Activated CD4-positive, alpha-beta memory T cell treated with anti-CD3 and anti-CD28 coated beads for 36 hours (primary cell): ENCODE results near the gene SLC9C1. TPM values are rescaled to one million over a fixed set of nuclear protein-coding genes. Genes with fewer than 3 reads are reported as not detected.

Experiments
- CTCF ChIA-PET: fragments of 350-600 bp; sonication (Branson Sonifier 250); formaldehyde crosslinking; loops from one replicate; lab custom pipeline; 2021; ENCODE audit warnings: antibody characterized with exemption, inconsistent platforms; lab: Charles Lee
- POLR2A ChIA-PET: fragments of 350-600 bp; sonication (Branson Sonifier 250); formaldehyde crosslinking; loops from one replicate; lab custom pipeline; 2021; ENCODE audit warnings: antibody characterized with exemption; lab: Charles Lee
- DNase-seq: peaks from one replicate; pipeline ENCODE4 v3.0.0-alpha.2; 2020
- H3K27ac Mint-ChIP-seq: one replicate; pipeline ENCODE4 v1.8.0; 2021; ENCODE audit warnings: mixed read lengths
- H3K27me3 Mint-ChIP-seq: one replicate; pipeline ENCODE4 v1.8.0; 2021; ENCODE audit warnings: mixed read lengths
- H3K36me3 Mint-ChIP-seq: one replicate; pipeline ENCODE4 v1.8.0; 2021; ENCODE audit warnings: mixed read lengths
- H3K4me1 Mint-ChIP-seq: one replicate; pipeline ENCODE4 v1.8.0; 2021; ENCODE audit warnings: low read depth, mixed read lengths
- H3K4me3 Mint-ChIP-seq: one replicate; pipeline ENCODE4 v1.8.0; 2021; ENCODE audit warnings: mild to moderate bottlenecking, mixed read lengths
- H3K9me3 Mint-ChIP-seq: one replicate; pipeline ENCODE4 v1.8.0; 2021; ENCODE audit warnings: mixed read lengths
- intact Hi-C: fragments of 100-400 bp; cut with micrococcal nuclease; formaldehyde crosslinking; loops from one replicate; pipeline ENCODE4 v1.15.1; 2023
- microRNA-seq: library from miRNA; unstranded; fragments of <30 nt; microRNA quantifications from one replicate; pipeline ENCODE4 v1.2.0, GENCODE V29; 2022; ENCODE audit warnings: borderline number of aligned reads, borderline microRNAs expressed, borderline replicate concordance
- total RNA-seq, 2 experiments: library from RNA; stranded (reverse); gene quantifications; one replicate each; pipeline ENCODE4 v1.2.3, GENCODE V29; 2021

Gene SLC9C1
- total RNA-seq, 2 experiments from 2014 or later: not detected

- Mint-ChIP-seq H3K4me3 (no peak overlapping the region), H3K9me3 (no peaks in the 10 kb centered on the region), H3K36me3 (no peaks in the 10 kb centered on the region), H3K4me1 (peaks cover 23% of the 10 kb centered on the region), H3K27me3 (no peaks in the 10 kb centered on the region), H3K27ac (no peak overlapping the region)
- no peak for DNase-seq
- CTCF ChIA-PET: no interaction called here
- intact Hi-C loops: no loop called here
- POLR2A ChIA-PET: no interaction called here
Observed at GRCh38 chr3:112096176-112096575, 197.8 kb downstream of the SLC9C1 start.

- ChIA-PET CTCF (no interaction called here), POLR2A (no interaction called here)
- Mint-ChIP-seq H3K4me1 (peaks cover 27% of the 10 kb centered on the region), H3K9me3 (no peaks in the 10 kb centered on the region), H3K4me3 (no peak overlapping the region), H3K27ac (no peak overlapping the region), H3K27me3 (no peaks in the 10 kb centered on the region), H3K36me3 (no peaks in the 10 kb centered on the region)
- intact Hi-C loops: no loop called here
- no peak for DNase-seq
Observed at GRCh38 chr3:112095731-112096130, 198.3 kb downstream of the SLC9C1 start.

- no peak overlapping the region for H3K27ac Mint-ChIP-seq
- POLR2A ChIA-PET: no interaction called here
- peaks cover 1% of the 10 kb centered on the region for H3K27me3 Mint-ChIP-seq
- intact Hi-C loops: no loop called here
- CTCF ChIA-PET: interaction anchor here (1.0 kb wide), 1 partner anchor 373 kb away, joined by 3 read pairs; no protein-coding TSS in a partner anchor
- no peak for DNase-seq
- H3K9me3 Mint-ChIP-seq: no peaks in the 10 kb centered on the region
- H3K4me3 Mint-ChIP-seq: no peak overlapping the region
- no peaks in the 10 kb centered on the region for H3K36me3 Mint-ChIP-seq
- H3K4me1 Mint-ChIP-seq: peaks cover 32% of the 10 kb centered on the region
Observed at GRCh38 chr3:112093180-112093522, 200.9 kb downstream of the SLC9C1 start.

- CTCF ChIA-PET: interaction anchor here (1.0 kb wide), 2 partner anchors 212 to 372 kb away, joined by 3 to 4 read pairs; no protein-coding TSS in a partner anchor
- Mint-ChIP-seq H3K9me3 (no peaks in the 10 kb centered on the region), H3K36me3 (no peaks in the 10 kb centered on the region), H3K4me1 (peaks cover 32% of the 10 kb centered on the region), H3K4me3 (no peak overlapping the region), H3K27me3 (peaks cover 1% of the 10 kb centered on the region), H3K27ac (no peak overlapping the region)
- POLR2A ChIA-PET: no interaction called here
- DNase-seq: no peak
- intact Hi-C loops: no loop called here
Observed at GRCh38 chr3:112092496-112093179, 201.4 kb downstream of the SLC9C1 start.

GRCh38 chr3:112090887-112091586 lies 203.0 kb downstream of the SLC9C1 start:
- H3K4me3 Mint-ChIP-seq: no peak overlapping the region
- peaks cover 39% of the 10 kb centered on the region for H3K4me1 Mint-ChIP-seq
- no peak for DNase-seq
- H3K9me3 Mint-ChIP-seq: no peaks in the 10 kb centered on the region
- H3K36me3 Mint-ChIP-seq: no peaks in the 10 kb centered on the region
- CTCF ChIA-PET: interaction anchor here (1.1 to 1.5 kb wide), 3 partner anchors 20 to 48 kb away, joined by 3 to 6 read pairs (median 4); no protein-coding TSS in a partner anchor
- POLR2A ChIA-PET: interaction anchor here (0.6 kb wide), 1 partner anchor 12 kb away, joined by 3 read pairs; no protein-coding TSS in a partner anchor
- peaks cover 3% of the 10 kb centered on the region for H3K27me3 Mint-ChIP-seq
- H3K27ac Mint-ChIP-seq: no peak overlapping the region
- intact Hi-C loops: no loop called here

Small RNAs within 50 kb of the gene (microRNA-seq; reads per million reads assigned to microRNA genes)
- gene MIR567: not detected

Other genes starting within 250 kb of the SLC9C1 start
- gene C3orf52, start 207.8 kb downstream of the SLC9C1 start, total RNA-seq: 1 to 10 TPM; 3.3 to 4.4 TPM
- 10 to 100 TPM; 11.7 to 14.4 TPM for gene GCSAM, start 161.0 kb downstream of the SLC9C1 start, total RNA-seq
- 10 to 100 TPM; 34.2 to 34.5 TPM for gene CD200, start 38.9 kb upstream of the SLC9C1 start, total RNA-seq
- 10 to 100 TPM; 17.3 to 18.7 TPM for gene BTLA, start 205.3 kb upstream of the SLC9C1 start, total RNA-seq